DLD1 (cell line): ENCODE data around the gene CSAD.
"Not testable (repeated sequence)": the region's sequence is repeated elsewhere in the genome, so short reads cannot be mapped to it uniquely, and the experiment has no call there.

Experiments
- in situ Hi-C: cut with HindIII; loops from 2 replicates; pipeline ENCODE4 v1.10.0; 2017; ENCODE audit warnings: low sequenced_read_pairs

Gene CSAD

DNA sequence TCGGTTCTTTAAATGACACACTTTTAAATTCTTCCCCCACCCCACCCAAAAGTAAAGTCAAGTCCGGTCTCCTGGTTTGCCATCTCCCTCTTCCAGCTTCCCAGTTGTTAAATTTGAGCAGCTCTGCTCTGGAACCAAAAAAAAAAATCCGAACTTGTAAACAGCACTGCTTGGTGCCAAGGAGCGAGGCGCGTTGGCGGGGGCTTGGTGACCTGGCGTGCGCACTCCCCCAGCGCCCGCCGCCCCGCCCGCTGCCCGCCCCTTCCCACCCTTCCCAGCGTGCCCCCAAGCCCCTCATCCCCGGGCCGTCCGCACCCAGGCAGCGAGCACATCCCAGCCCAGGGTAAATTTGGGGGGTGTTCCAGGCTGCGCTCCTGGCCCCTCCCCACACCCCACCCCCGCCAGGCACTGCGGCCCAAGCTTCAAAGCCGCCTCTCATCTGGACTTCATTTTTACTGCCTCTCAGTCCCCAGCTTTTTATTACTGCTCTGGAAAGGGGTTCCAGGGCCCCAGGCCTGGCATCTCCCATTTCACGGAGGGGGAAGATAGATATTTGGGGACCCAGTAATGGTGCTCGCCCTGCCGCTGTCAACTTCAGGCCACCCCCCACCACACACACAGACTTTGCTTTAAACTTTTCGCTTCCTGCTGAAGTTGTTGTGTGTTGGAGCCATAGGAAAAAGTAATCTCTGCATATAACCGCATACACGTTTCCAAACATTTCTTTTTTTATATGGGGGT lies 38.0 kb upstream of the CSAD start:
- in situ Hi-C loops, result no loop called here

DNA sequence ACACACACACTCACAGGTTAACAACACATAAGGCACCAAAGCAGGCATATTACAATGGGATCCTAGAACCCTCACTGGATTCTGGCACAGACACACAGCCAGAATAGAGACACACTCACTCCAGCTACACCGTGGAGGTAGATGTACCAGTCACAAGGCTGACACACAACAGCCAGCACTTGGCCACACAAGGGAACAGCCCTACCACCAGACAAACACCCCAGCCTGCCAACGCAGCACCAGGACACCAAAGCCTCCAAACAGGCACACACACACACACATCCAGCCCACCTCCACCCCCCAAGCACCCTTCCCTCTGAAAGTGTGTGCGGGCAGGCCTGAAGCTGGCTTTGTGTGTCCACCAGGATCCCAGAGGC lies 37.2 kb upstream of the CSAD start:
- in situ Hi-C loops, result no loop called here

DNA sequence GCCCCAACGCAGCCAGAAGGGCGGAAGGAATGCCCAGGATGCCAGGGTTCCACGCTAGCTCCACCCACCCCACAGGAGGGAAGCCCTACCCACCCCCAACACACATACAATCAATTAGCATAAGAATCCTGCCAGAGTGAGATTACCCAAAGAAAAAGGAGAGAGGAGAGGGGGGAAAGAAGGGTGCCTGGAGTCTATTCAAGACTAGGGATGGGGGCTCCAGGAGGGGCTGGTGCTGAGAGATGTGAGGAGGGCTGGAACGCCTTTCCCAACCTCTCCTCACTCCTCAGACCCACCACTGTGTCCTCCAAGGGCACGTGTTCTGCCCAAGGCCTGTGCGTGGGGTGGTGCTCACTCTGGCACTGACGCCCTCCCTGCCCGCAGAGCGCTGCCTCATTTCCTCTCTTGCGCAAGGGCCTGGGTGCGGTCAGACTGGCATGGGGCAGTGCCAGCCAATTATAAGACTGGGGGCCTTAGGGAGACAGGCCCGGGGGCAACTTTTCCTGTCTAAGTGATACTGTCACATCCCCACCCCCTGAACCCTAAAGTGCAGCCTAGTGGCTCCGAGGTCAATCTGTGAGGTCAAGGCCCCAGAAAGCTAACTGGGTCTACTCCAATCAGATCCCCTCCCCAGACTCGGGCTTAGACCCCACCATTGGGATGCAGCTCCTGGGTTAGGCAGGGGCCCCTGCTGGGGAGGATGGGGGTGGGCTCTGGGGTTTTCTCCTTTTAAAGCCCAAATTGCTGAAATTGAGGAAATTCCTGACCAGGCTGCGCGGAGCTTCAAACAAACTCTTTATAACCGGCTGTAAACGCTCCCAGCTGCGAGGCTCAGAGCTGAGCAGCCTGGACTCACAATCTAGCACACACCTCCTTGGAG lies 36.6 kb upstream of the CSAD start:
- in situ Hi-C loops, result no loop called here

DNA sequence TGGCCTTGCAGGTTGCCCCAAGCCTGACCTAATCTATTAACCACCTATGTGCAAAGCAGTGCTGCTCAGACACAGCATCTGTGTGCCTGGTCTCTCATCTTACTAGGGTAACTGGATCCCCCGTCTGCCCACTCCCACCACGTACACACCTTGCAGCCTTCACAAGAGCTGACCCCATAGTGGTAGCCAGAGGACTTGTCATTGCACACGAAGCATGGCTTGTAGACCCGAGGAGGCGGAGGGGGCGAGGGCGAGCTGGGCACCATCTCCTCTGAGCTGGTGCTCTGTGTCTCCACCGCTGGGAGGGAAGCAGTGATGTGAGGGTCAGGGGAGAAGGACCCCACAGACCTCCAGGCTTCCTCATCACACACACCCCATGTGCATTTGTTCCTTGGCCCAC lies 34.8 kb upstream of the CSAD start:
- in situ Hi-C loops, result no loop called here

DNA sequence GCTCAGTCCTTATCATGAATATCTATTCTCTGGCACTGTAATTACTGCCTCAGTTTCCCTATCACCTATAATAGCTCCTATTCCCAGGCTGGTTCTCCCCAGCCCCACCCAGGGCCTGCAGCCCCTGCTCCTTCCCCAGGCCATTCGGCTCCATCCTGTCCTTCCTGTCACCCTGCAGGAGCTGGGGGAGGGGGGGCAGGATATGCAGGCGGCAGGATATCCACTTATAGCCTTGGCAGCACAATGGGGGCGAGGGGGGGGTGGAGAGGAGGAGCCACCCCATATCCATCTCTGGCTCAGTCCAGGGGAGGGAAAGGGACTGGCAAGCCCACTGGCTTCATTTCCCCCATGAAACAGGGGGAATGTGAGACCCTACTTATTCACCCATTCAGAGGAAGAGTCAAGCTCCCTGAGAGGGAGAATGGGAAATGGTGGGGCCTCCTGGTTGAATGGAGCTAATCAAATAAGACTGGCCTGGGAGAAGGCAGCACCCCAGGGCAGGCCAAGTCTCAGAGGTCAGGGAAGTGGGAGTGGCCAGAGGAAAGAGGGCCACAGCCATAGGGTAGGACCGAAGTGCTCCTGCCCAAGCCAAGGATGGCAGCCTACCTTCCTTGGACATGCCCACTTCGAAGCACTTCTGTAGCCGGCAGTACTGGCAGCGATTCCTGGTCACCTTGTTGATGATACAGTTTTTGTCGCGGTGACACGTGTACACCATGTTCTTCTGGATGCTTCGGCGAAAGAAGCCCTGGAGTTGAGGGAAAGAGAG lies 34.1 kb upstream of the CSAD start:
- in situ Hi-C loops, result no loop called here

DNA sequence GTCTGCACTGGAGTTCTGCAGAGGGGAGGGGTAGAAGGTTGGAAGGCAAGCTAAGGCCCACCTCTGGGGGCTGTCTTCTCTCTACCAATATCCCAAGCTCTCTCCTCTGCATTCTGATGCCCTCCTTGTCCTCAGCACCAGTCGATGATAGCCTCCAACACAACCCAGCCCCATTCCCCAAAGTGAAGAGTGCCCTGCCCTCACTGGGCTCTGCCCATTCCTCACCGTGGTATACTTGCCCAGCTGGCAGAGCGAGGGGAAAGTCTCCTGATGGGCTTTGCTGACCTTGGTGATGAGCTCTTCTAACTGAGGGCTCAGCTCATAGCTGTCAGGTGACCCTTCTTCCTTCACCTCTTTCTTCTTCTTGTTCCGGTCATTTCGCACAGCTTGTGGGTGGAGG lies 33.5 kb upstream of the CSAD start:
- in situ Hi-C loops, result no loop called here

DNA sequence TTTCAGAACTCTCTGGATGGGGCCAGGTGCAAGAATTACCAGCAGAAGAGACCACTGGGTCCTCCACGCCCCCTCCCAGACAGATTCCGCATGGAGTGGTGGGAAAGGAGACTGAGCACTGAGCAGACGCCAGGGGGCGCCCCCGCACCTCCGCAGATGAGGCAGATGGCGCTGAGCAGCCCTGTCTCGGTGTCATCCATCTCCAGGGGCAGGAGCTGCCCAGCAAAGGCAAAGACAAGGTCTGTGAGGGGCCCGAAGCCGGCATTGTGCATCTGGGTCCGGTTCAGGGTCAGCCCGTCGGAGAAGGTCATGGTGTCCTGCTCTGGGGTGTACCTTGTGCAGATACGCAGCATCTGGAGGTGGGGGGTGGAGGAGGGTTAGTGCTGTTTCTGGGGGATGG lies 32.6 kb upstream of the CSAD start:
- in situ Hi-C loops, result no loop called here

DNA sequence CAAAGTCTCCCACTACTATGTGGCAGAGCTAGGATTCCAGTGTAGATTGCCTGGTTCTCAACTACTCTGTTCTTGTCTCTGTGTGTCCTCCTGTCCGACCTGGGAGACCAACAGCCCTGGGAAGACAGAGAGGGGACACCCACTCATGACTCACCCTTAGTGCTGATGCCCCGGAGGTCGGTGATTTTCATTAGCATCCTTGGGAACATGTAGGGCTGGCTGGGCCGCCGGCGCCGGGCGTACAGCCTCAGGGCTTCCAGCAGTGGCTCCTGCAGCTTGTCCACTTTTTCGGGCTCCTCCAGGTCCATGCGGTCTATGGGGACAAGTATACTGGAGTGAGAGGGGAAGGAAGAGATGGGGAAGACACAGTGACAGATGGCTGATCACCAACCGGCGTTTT lies 32.2 kb upstream of the CSAD start:
- in situ Hi-C loops, result no loop called here

DNA sequence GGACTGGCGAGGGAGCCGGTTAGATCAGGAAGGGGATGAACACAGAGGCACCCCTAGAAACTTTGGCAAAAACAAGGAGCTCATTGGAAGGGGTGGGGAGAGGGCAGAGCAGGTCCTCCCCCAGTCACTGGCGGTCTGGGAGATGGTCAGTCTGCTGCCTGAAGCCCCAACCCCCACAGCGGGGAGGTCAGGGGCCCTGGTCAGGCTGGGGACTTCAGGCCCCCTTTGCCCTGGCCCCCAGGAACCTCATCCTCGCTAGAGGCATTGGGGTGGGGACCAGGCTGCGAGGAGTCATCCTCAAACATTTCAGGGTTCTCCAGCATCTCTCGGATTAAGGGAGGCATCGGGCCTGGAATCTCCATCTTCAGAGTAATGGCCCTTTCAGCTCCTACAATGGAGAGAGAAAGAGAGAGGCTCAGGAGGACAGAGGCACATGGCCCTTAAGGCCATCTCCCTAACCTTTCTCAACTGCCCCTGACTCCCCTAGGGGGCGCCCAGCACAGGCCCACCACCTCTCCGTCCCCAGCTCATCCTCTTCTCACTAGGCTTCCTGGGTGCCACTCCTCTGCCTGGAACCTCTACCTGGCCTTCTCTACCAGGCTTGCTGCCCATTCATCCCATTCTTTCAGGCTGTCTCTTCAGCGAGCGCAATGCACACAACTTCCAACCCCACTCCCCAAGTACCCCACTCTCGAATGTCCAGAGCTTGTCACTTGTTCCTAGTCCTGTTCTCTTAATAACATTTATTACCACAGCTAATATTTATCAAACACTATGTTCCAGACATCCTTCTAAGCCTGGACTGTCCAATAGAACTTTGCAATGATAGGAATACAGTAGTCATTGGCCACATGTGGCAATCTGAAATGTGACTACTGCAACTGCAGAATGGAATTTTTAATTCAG lies 31.0 kb upstream of the CSAD start:
- in situ Hi-C loops, result no loop called here

DNA sequence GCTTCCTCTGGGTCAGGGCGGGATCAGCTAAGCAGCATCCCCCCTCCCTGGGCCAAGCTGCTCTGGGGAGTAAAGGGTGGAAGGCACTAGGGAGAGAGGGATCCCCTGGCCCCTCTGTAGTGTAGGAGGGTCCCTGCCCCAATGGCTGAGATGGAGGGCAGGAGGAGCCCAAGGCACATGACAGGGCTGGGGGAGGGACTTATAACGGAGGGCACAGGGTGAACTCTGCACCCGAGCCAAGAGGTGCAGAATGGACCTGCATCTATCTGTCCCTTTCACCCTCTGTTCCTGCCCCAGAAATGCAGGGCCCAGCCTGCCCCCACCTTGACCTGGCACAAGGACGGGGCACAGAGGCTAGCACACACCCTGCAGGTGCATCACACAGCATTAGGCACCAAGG lies 30.1 kb upstream of the CSAD start:
- in situ Hi-C loops, result no loop called here

DNA sequence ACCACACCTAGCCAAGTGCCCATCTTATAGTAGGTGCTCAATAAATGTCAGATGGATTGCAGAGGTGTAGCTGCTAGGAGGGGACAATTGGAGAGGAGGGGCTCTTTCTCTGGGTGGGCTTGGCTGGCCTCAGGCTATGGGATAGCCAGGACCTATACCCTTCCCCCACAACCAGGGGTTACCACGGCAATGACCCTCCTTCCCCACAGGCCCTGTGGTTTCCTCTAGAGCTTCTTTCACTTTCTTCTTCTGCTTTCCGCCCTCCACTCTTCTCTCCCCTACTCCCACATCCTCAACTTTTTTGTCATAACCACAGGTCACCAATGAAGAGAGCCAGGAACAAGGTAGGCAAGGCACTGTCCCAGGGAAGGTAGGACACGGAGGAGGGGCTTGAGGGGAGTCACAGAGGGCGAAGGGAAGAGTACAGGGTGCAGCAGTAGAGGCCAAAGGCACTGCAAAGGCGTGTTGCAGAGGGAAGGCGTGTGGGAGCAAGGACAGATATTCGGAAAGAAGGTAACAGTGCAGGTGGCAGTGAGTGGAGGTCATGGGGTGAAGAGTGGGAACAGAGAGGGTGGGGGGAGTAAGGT lies 28.2 kb upstream of the CSAD start:
- in situ Hi-C loops, result no loop called here

DNA sequence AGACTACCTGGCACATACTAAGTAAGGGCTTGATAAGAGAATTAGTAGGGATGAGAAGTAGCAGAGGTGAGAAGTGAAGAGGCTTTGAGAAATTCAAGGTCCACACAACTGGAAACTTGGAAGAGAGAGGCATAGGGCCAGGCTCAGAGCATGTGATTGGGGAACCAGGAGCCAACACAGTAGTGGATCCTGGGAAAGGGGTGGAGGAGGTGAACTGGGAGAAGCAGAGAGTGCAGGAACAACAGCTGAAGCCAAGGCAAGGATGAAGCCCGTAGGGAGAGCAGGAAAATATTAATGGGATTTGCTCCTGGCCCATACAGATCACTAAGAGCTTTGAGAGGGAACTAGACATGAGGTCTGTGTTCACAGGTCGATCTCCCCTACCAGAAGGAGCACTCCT lies 27.7 kb upstream of the CSAD start:
- in situ Hi-C loops, result no loop called here

DNA sequence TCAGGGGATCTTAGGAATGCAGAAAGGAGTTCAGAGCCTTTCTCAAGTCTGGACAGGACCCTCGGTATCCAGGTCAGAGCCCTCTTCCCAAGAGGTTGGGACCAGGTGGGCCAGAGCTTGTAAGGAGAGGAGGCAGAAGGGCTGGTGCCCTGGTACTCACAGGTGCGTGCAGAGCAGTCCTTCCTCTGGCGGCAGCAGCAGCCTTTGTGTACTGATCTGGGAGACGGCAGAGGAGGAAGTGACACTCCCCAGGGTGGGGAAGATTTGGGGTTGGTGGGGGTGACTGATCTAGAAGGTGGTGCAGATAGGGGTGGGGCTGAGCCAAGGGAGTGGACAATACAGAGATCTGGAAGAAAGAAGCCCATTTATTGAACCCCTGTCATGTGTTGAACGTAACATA lies 26.3 kb upstream of the CSAD start, which contains the start of gene ITGB7:
Gene ITGB7 (minus strand): TSS at position 210 of the 400 bp plus-strand sequence. CDS start 6,808 bp downstream, outside the sequence.
- in situ Hi-C loops, result no loop called here

DNA sequence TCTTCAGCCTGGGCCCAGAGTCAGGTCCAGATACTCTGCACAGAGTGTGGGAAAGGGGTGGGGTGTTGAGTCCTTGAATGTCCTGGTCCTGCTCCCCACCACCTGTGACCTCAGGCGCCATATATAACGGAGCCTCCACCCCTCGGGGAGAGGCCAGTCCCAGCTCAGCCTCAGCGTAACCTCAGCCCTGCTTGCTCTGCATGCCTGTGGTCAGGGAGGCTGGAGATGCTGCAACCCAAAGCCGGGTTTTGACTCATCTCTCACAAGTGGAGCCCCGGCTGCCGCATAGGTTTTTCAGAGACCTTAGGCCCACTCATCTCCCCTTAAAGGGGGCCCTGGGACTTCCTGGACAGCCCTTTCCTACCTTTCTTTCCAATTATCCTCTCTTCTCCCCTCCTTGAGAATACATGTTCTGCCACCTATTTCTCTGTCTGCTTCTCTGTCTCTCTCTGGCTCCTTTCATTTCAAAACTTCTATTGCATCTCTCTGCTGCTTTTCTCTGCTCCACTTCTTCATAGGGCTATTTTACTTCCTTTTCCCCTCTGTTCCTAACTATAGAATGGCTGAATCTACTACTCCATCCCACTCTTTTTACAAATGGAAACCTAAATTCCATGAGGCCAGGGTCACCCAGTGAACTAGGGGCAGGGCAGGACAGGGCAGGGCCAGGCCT lies 25.2 kb upstream of the CSAD start:
- in situ Hi-C loops, result no loop called here

DNA sequence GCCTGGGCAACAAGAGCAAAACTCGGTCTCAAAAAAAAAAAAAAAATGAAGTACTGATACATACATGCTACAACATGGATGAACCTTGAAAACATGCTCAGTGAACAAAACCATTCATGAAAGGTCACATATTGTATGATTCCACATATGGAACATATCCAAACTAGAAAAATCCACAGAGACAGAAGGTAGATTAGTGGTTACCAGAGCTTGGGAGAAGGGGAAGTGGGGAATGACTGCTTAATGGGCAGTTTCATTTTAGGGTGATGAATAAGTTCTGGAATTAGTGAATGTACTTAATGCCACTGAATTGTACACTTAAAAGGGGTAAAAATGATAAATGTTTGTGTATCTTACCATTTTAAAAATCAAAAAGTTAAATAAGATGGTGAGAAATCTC lies 23.6 kb upstream of the CSAD start:
- in situ Hi-C loops, result no loop called here

DNA sequence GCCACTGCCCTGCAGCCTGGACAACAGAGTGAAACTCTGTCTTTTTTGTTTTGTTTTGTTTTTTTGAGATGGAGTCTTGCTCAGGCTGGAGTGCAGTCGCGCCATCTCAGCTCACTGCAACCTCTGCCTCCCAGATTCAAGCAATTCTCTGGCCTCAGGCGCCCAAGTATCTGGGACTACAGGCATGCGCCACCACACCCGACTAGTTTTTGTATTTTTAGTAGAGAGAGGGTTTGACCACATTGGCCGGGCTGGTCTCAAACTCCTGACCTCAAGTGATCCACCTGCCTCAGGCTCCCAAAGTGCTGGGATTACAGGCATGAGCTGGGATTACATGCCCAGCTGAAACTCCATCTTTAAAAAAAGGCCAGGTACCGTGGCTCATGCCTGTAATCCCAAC lies 21.6 kb upstream of the CSAD start:
- in situ Hi-C loops, result not testable (repeated sequence)

DNA sequence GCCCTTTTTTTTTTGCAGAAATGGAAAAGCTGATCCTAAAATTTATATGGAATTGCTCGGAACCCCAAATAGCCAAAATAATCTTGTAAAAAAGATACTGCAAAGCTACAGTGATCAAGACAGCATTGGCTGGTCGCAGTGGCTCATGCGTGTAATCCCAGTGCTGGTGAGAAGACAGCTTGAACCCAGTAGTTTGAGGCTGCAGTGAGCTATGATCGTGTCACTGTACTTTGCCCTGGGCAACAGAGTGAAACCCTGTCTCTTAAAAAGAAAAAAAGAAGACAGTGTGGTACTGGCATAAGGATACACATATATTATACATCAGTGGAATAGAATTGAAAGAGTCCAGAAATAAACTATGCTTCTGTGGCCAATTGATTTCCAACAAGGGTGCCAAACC lies 20.9 kb upstream of the CSAD start:
- in situ Hi-C loops, result no loop called here

DNA sequence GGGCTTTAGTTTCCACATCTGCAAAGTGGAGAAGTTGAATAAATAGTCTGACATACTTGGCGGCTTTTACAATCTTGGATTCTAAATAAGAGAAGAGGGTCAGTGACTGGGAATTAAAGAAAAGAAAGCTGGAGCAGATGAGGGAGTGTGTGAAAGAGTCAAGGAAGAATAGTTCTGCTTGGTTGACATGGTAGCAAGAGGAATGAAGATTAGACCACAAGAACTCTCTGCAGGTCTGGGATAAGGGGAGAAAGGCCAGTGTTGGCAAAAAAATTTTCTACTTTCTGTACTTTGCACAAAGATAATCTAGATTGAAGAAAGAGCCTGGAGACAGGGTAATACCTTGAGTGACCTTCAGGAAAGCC lies 20.4 kb upstream of the CSAD start:
- in situ Hi-C loops, result no loop called here

DNA sequence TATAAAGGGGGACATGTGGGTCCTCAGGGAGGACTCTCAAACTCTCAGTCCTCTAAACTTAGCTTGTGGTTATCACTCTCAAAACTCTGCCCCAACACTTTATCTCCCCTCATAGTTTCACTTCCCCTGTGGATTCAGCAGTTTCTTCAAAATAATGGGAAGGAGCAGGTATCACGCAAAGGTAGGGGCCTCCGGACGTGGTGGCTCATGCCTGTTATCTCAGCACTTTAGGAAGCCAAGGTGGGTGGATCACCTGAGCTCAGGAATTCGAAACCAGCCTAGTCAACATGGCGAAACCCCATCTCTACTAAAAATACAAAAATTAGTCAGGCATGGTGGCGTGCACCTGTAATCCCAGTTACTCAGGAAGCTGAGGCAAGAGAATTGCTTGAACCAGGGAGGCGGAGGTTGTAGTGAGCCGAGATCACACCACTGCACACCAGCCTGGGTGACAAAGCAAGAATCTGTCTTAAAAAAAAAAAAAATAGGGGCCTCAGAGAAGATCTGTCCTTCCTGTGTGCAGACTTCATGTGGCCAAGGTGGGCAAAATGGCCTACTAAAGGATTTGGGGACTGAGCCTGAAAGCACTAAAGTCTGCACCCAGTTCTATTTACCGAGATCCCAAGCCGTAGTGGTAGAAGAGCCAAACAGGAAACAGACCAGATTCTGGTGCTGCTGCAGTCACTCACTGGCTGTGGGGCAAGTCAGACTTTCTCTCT lies 19.9 kb upstream of the CSAD start:
- in situ Hi-C loops, result no loop called here
